Measurements from ENCODE around the gene MYB.

DNA sequence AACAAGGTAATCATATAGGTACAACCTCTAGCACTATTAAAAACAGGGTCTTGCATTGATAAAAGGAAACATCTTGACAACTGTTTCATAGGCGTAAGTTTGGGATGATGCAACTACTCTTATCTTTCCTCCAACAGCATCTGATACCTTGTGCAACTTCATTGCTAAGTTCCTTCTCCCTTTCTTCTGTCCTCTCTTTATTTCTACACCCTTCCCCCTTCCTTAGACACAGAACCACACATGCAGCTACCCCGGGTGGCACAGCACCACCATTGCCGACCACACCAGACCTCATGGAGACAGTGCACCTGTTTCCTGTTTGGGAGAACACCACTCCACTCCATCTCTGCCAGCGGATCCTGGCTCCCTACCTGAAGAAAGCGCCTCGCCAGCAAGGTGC is 14.4 kb downstream of the MYB start:
- TF ChIP-seq POLR2A (IDR thresholded peaks at IDR 0.05; ENCODE audit: low read depth, low read length) (no peak), EZH2 (IDR thresholded peaks at IDR 0.05; ENCODE audit: borderline replicate concordance, low read depth, low read length, severe bottlenecking) (no peak), POLR2AphosphoS5 (IDR thresholded peaks at IDR 0.05; ENCODE audit: insufficient read depth, low read depth, low read length) (no peak), MYC (IDR thresholded peaks at IDR 0.05; ENCODE audit: low read depth, low read length) (no peak), FOS (IDR thresholded peaks at IDR 0.05; ENCODE audit: borderline replicate concordance, insufficient read depth, low read length) (no peak), JUN (IDR thresholded peaks at IDR 0.05; ENCODE audit: borderline replicate concordance, insufficient read depth, insufficient read length, low read depth) (no peak), GATA2 (IDR thresholded peaks at IDR 0.05; ENCODE audit: insufficient read depth, insufficient read length, low read depth, low read length) (no peak)
- TF ChIP-seq, protein P1, sequence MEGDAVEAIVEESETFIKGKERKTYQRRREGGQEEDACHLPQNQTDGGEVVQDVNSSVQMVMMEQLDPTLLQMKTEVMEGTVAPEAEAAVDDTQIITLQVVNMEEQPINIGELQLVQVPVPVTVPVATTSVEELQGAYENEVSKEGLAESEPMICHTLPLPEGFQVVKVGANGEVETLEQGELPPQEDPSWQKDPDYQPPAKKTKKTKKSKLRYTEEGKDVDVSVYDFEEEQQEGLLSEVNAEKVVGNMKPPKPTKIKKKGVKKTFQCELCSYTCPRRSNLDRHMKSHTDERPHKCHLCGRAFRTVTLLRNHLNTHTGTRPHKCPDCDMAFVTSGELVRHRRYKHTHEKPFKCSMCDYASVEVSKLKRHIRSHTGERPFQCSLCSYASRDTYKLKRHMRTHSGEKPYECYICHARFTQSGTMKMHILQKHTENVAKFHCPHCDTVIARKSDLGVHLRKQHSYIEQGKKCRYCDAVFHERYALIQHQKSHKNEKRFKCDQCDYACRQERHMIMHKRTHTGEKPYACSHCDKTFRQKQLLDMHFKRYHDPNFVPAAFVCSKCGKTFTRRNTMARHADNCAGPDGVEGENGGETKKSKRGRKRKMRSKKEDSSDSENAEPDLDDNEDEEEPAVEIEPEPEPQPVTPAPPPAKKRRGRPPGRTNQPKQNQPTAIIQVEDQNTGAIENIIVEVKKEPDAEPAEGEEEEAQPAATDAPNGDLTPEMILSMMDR (IDR thresholded peaks at IDR 0.05; ENCODE audit: extremely low read depth in 1 of 2, insufficient read depth in 1 of 2, low read depth in 1 of 2, low read length in 2 of 2): no peak
- TF ChIP-seq, protein P2, sequence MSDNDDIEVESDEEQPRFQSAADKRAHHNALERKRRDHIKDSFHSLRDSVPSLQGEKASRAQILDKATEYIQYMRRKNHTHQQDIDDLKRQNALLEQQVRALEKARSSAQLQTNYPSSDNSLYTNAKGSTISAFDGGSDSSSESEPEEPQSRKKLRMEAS (IDR thresholded peaks at IDR 0.05; ENCODE audit: insufficient read depth, insufficient read length): no peak

All from endothelial cell of umbilical vein (primary cell).